ENCODE data around the gene IPCEF1.

DNA sequence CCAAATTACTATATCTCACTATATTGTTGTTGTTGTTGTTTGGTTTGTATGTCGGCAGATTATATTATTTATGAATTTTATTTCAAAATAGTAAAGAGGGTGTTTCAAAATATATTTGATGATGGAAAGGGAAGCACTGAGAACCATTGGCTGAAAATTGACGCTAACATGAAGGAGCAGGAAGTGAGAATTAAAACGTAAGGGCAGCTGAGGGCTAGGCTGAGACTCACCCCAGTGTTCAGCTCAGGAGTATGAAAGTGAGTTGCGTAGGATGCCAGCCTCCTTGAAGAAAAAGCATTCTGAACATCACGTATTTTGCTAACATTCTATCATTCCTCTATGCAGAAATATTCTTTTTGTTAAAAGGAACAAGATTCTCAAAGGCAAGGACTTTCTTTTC, 10.7 kb upstream of the IPCEF1 start:
- TF ChIP-seq, protein P1, sequence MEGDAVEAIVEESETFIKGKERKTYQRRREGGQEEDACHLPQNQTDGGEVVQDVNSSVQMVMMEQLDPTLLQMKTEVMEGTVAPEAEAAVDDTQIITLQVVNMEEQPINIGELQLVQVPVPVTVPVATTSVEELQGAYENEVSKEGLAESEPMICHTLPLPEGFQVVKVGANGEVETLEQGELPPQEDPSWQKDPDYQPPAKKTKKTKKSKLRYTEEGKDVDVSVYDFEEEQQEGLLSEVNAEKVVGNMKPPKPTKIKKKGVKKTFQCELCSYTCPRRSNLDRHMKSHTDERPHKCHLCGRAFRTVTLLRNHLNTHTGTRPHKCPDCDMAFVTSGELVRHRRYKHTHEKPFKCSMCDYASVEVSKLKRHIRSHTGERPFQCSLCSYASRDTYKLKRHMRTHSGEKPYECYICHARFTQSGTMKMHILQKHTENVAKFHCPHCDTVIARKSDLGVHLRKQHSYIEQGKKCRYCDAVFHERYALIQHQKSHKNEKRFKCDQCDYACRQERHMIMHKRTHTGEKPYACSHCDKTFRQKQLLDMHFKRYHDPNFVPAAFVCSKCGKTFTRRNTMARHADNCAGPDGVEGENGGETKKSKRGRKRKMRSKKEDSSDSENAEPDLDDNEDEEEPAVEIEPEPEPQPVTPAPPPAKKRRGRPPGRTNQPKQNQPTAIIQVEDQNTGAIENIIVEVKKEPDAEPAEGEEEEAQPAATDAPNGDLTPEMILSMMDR (IDR thresholded peaks at IDR 0.05; ENCODE audit: low read depth, low read length, missing input control), result no peak
- TF ChIP-seq, protein P2, sequence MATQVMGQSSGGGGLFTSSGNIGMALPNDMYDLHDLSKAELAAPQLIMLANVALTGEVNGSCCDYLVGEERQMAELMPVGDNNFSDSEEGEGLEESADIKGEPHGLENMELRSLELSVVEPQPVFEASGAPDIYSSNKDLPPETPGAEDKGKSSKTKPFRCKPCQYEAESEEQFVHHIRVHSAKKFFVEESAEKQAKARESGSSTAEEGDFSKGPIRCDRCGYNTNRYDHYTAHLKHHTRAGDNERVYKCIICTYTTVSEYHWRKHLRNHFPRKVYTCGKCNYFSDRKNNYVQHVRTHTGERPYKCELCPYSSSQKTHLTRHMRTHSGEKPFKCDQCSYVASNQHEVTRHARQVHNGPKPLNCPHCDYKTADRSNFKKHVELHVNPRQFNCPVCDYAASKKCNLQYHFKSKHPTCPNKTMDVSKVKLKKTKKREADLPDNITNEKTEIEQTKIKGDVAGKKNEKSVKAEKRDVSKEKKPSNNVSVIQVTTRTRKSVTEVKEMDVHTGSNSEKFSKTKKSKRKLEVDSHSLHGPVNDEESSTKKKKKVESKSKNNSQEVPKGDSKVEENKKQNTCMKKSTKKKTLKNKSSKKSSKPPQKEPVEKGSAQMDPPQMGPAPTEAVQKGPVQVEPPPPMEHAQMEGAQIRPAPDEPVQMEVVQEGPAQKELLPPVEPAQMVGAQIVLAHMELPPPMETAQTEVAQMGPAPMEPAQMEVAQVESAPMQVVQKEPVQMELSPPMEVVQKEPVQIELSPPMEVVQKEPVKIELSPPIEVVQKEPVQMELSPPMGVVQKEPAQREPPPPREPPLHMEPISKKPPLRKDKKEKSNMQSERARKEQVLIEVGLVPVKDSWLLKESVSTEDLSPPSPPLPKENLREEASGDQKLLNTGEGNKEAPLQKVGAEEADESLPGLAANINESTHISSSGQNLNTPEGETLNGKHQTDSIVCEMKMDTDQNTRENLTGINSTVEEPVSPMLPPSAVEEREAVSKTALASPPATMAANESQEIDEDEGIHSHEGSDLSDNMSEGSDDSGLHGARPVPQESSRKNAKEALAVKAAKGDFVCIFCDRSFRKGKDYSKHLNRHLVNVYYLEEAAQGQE (IDR thresholded peaks at IDR 0.05), result no peak
- no peak for TF ChIP-seq ZBTB33 (IDR thresholded peaks at IDR 0.05)
- TF ChIP-seq SP1 (IDR thresholded peaks at IDR 0.05), result no peak
- TF ChIP-seq ATF3 (IDR thresholded peaks at IDR 0.05), result no peak
- no peak for TF ChIP-seq RXRA (IDR thresholded peaks at IDR 0.05)
- no peak for TF ChIP-seq GABPA (IDR thresholded peaks at IDR 0.05 in 1 of 2, conservative IDR thresholded peaks at IDR 0.05 in 1 of 2)
- no peak for TF ChIP-seq EGR1 (IDR thresholded peaks at IDR 0.05; ENCODE audit: low read depth in 2 of 2)
- TF ChIP-seq TAF1 (conservative IDR thresholded peaks at IDR 0.05), result no peak
- TF ChIP-seq JUND (IDR thresholded peaks at IDR 0.05), result no peak
- TF ChIP-seq YY1 (IDR thresholded peaks at IDR 0.05), result no peak
- TF ChIP-seq RAD21 (IDR thresholded peaks at IDR 0.05), result no peak
- no peak for TF ChIP-seq MAX (IDR thresholded peaks at IDR 0.05)

Data from liver (tissue), 3 donors.